ENCODE measurements around the gene TDRD12. TPM values are rescaled to one million over a fixed set of nuclear protein-coding genes. Genes with fewer than 3 reads are reported as not detected.

The TDRD12 gene, protein sequence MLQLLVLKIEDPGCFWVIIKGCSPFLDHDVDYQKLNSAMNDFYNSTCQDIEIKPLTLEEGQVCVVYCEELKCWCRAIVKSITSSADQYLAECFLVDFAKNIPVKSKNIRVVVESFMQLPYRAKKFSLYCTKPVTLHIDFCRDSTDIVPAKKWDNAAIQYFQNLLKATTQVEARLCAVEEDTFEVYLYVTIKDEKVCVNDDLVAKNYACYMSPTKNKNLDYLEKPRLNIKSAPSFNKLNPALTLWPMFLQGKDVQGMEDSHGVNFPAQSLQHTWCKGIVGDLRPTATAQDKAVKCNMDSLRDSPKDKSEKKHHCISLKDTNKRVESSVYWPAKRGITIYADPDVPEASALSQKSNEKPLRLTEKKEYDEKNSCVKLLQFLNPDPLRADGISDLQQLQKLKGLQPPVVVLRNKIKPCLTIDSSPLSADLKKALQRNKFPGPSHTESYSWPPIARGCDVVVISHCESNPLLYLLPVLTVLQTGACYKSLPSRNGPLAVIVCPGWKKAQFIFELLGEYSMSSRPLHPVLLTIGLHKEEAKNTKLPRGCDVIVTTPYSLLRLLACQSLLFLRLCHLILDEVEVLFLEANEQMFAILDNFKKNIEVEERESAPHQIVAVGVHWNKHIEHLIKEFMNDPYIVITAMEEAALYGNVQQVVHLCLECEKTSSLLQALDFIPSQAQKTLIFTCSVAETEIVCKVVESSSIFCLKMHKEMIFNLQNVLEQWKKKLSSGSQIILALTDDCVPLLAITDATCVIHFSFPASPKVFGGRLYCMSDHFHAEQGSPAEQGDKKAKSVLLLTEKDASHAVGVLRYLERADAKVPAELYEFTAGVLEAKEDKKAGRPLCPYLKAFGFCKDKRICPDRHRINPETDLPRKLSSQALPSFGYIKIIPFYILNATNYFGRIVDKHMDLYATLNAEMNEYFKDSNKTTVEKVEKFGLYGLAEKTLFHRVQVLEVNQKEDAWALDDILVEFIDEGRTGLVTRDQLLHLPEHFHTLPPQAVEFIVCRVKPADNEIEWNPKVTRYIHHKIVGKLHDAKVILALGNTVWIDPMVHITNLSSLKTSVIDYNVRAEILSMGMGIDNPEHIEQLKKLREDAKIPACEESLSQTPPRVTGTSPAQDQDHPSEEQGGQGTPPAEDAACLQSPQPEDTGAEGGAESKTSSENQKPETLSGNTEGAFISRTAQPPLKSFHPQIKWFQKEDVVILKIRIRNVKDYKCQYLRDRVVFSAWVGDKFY (N-terminal part only)
- total RNA-seq (2022; extraction: Qiagen RNA extraction; ENCODE audit: low read depth): 0.12 to 0.25 TPM (median 0.19 TPM) in 5 replicates

DNA sequence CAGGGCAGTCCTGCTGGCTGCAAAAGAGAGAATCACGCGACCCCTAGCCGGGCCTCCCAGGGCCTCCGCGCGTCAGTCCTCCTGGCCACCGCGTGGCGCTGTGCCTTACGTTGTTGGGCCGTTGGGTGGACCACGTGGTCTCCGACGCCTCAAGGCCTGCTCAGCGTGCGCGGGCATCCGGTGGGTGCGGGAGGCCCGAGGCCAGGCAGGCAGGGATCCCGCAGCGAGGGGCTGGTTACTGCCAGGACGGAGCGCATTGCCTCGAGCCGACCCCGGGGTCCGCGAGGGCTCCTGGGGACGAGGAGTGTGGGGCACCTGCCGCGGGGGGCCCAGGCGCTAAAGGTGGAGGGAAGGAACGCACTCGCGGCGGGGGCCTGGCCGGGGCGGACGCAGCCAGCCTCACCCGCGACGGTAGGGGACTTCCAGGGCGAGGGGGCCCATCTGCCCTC lies at the start of gene TDRD12:
Gene TDRD12 (plus strand): TSS at position 157 of the 449 bp plus-strand sequence. CDS start 306 bp downstream, outside the sequence.

DNA sequence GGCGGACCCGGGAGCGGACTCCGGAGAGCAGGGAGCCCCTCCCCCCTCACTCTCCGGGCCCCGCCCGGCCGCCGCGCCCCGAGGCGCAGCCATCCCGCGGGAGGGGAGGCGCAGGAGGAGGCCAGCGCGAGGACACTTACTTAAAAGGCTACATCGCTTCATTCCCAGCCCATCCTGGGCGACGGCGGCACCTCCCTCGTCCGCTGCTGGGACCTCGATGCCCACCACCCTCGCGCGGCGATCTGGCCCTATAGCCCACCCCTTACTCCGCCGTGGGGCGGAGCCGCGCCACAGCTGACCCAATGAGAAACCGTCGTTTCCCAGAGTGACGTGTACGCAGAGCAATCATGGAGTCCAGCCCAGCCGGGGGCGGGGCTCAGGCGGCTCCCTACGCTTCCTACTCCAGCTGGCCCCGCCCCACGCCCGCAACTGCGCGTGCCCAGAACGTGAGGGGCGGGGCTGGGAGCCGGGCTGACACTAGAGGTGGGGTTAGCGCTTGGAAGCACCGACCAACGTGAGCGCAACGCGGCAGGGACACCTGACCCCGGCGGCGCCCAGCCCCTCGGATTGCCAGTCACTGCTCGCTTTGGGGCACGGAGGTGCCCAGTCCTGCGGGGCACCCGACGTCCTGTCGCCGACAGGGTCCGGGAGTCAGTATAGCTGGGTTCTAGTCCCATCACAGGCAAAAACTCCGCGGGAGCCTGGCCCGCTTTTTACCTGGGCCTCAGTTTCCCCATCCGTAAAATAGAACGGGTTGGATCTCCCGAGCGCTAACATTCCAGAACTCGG lies 44.4 kb upstream of the TDRD12 start, which contains the start of gene ANKRD27:
Gene ANKRD27 (minus strand): TSS at position 250 of the 789 bp plus-strand sequence. CDS start 16,165 bp downstream, outside the sequence.

DNA sequence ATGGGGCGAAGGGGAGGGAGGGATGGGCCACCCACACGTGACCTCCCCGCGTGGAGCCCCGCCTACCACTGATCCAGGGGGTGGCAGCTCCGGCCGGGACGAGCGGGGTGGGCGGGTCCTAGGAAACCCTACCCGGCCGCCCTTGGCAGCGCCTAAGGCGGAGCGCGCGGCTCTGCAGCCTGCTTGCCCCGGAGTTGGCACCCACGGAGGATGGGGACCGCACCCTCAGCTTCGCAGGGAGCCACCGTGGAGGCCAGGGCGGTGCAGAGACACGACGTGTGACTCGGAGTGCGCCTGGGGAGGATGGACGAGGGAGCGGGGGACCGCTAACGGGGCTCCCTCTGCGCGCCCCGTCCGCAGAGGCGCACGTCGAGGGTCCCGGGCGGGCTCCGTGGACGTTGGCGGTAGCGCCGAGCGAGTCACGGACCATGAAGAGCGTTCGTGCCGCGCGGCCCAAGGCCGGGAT lies 43.8 kb upstream of the TDRD12 start, which contains the start of gene RGS9BP:
Gene RGS9BP (plus strand): TSS at position 129 of the 466 bp plus-strand sequence. CDS start 416 bp downstream, outside the sequence.

DNA sequence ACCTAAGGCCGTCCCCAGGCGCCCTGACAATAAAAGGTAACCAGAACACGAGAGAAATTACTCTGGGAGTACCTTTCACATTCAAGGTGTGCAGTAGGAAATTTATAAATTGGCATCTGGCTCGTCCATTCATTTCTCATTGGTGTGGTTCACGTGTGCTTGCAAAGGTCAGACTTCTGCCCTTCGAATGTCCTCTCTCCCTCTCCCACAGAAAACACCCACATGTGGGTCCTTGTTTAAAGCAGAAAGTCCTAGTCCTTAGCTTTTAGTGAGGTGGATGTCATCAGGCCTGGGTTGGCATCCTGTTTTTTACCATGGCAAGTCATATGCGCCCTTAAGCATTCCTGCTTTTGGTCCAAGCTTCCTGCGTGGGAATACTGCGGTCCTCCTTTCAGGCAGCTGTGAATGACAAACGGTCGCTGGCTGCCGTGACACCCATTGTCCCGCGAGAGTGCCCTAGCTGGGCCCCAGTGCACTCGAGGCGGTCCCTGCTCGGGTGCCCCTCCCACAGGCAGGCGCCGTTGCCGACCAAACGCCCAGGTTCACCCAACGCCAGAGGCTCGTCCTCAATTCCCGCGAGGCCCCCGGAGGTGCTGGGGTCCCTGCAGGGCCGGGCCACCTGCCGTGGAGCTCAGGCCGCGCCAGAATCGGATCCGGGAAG lies 28.1 kb upstream of the TDRD12 start, which contains the start of gene NUDT19:
Gene NUDT19 (plus strand): TSS at position 531 of the 661 bp plus-strand sequence. CDS start 140 bp downstream, outside the sequence.

DNA sequence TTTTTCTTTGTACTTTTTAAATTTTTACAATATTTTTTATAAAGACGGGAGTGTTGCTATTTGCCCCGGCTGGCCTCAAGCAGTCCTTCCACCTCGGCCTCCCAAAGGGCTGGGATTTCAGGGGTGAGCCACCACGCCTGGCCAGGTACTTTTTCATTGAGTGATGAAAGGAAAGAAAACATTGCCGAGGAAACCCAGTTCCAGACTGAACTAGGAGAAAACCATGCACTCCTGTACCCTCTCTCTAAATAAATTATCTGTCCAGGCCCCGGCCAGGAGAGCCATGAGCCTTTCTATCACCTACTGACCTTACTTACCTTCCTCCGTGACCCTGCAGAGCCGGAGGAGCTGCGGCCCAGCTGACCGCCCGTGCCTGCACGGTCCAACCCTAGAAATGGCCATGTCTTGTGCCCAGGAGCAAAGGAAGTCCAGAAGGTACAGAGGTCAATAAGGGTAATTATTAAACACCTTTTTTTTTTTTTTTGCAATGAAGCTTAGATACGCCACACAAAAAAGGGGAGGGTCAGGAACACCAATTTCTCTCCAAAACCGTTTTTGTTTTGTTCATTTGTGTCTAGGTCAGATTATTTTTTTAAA lies 149.9 kb downstream of the TDRD12 start, which contains the start of gene SLC7A9:
Gene SLC7A9 (minus strand): TSS at position 399 of the 597 bp plus-strand sequence. CDS start 1,233 bp downstream, outside the sequence.

Other genes starting within 250 kb of the TDRD12 start
- gene PDCD5, start 138.6 kb upstream of the TDRD12 start, total RNA-seq (2022; extraction: Qiagen RNA extraction; ENCODE audit: low read depth): 402 to 538 TPM (median 450 TPM) in 5 replicates
- 31.1 to 50.8 TPM (median 40.9 TPM) in 5 replicates for gene ANKRD27, start 44.6 kb upstream of the TDRD12 start, total RNA-seq (2022; extraction: Qiagen RNA extraction; ENCODE audit: low read depth)
- 0.33 to 0.54 TPM (median 0.41 TPM) in 5 replicates for gene RGS9BP, start 43.9 kb upstream of the TDRD12 start, total RNA-seq (2022; extraction: Qiagen RNA extraction; ENCODE audit: low read depth)
- 28.1 to 42.8 TPM (median 37.1 TPM) in 5 replicates for gene NUDT19, start 27.9 kb upstream of the TDRD12 start, total RNA-seq (2022; extraction: Qiagen RNA extraction; ENCODE audit: low read depth)
- gene SLC7A9, start 150.0 kb downstream of the TDRD12 start, total RNA-seq (2022; extraction: Qiagen RNA extraction; ENCODE audit: low read depth): 0.45 to 1.1 TPM (median 0.58 TPM) in 4 of 5 replicates, not detected in the other